ENCODE data around the gene HAUS8. TPM values are rescaled to one million over a fixed set of nuclear protein-coding genes. Genes with fewer than 3 reads are reported as not detected.

Gene HAUS8
- total RNA-seq, 1 experiment from 2014 or later: 30.6 TPM

DNA sequence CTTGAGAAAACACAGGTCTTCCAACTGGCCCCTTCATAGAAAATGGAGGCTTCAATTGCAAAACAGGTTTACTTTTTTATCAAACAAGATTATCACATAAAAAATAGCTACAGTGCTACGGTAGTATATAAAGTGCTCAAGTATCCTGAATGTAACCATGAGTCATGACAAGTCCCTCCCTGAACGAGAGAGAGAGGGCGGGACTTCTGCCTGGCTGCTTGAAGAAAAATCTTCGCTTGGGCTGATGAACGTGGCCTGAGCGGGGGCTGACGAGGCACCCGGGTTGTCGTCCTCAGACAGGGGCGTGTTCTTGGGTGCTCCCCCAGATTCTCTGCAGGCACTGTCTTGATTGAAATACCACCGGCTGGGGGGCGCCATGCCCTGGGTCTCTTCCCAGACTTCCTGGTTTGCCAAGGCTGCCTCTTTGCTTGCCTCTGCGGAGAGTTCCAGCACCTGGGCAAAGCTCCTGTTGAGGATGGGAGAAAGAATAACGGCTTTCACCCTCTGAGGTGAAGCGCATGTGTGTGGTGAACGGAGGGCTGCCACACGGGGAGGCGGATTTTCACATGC is 25.5 kb downstream of the HAUS8 start:
- TF ChIP-seq, protein P1, sequence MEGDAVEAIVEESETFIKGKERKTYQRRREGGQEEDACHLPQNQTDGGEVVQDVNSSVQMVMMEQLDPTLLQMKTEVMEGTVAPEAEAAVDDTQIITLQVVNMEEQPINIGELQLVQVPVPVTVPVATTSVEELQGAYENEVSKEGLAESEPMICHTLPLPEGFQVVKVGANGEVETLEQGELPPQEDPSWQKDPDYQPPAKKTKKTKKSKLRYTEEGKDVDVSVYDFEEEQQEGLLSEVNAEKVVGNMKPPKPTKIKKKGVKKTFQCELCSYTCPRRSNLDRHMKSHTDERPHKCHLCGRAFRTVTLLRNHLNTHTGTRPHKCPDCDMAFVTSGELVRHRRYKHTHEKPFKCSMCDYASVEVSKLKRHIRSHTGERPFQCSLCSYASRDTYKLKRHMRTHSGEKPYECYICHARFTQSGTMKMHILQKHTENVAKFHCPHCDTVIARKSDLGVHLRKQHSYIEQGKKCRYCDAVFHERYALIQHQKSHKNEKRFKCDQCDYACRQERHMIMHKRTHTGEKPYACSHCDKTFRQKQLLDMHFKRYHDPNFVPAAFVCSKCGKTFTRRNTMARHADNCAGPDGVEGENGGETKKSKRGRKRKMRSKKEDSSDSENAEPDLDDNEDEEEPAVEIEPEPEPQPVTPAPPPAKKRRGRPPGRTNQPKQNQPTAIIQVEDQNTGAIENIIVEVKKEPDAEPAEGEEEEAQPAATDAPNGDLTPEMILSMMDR (IDR thresholded peaks at IDR 0.05; ENCODE audit: insufficient read depth in 1 of 2, low read depth in 1 of 2, low read length in 1 of 2, severe bottlenecking in 1 of 2, unreplicated experiment in 1 of 2): no peak
- intact Hi-C loops (cut with micrococcal nuclease; ENCODE audit: unreplicated experiment): no loop called here
- POLR2A ChIA-PET: no interaction called here

GRCh38 chr19:17048885-17049453 is 26.3 kb downstream of the HAUS8 start:
- intact Hi-C loops (cut with micrococcal nuclease; ENCODE audit: unreplicated experiment): no loop called here
- no TSS peak for BruUV-seq (replicated peaks)
- H3K4me3 Mint-ChIP-seq (ENCODE audit: unreplicated experiment): no peak overlapping the region
- Histone ChIP-seq H3K9me3 (no peaks in the 10 kb centered on the region), H3K36me3 (ENCODE audit: control insufficient read depth, insufficient read depth, low read length) (no peaks in the 10 kb centered on the region; the same call in 1 of the 2 replicates), H3K4me1 (no peaks in the 10 kb centered on the region), H3K4me3 (ENCODE audit: low read depth, low read length) (no peak overlapping the region), H3K27me3 (replicated peaks; ENCODE audit: control insufficient read depth, insufficient read depth, low read length) (no peaks in the 10 kb centered on the region)
- H3K4me1 Mint-ChIP-seq (ENCODE audit: low read depth, unreplicated experiment): no peaks in the 10 kb centered on the region
- ChIA-PET POLR2A (no interaction called here), CTCF (no interaction called here)
- H3K27ac Mint-ChIP-seq (ENCODE audit: unreplicated experiment): no peak overlapping the region
- DNase-seq: no peak
- peaks cover 41% of the 10 kb centered on the region for H3K36me3 Mint-ChIP-seq (ENCODE audit: insufficient read depth, unreplicated experiment)
- H3K9me3 Mint-ChIP-seq (ENCODE audit: unreplicated experiment): no peaks in the 10 kb centered on the region
- H3K27me3 Mint-ChIP-seq (ENCODE audit: insufficient read depth, unreplicated experiment): no peaks in the 10 kb centered on the region
- TF ChIP-seq, protein P1 (IDR thresholded peaks at IDR 0.05; ENCODE audit: insufficient read depth in 1 of 2, low read depth in 1 of 2, low read length in 1 of 2, severe bottlenecking in 1 of 2, unreplicated experiment in 1 of 2): no peak

More for the DNA sequence above, 25.5 kb downstream of the HAUS8 start:
- Histone ChIP-seq H3K4me1 (no peaks in the 10 kb centered on the region), H3K9me3 (no peaks in the 10 kb centered on the region), H3K36me3 (ENCODE audit: control insufficient read depth, insufficient read depth, low read length) (no peaks in the 10 kb centered on the region; the same call in 1 of the 2 replicates), H3K4me3 (ENCODE audit: low read depth, low read length) (no peak overlapping the region), H3K27me3 (replicated peaks; ENCODE audit: control insufficient read depth, insufficient read depth, low read length) (no peaks in the 10 kb centered on the region)
- Mint-ChIP-seq H3K36me3 (ENCODE audit: insufficient read depth, unreplicated experiment) (peaks cover 41% of the 10 kb centered on the region), H3K27me3 (ENCODE audit: insufficient read depth, unreplicated experiment) (no peaks in the 10 kb centered on the region), H3K27ac (ENCODE audit: unreplicated experiment) (no peak overlapping the region), H3K9me3 (ENCODE audit: unreplicated experiment) (no peaks in the 10 kb centered on the region), H3K4me3 (ENCODE audit: unreplicated experiment) (no peak overlapping the region), H3K4me1 (ENCODE audit: low read depth, unreplicated experiment) (no peaks in the 10 kb centered on the region)
- no TSS peak for BruUV-seq (replicated peaks)
- no peak for DNase-seq
- CTCF ChIA-PET: interaction anchor here (0.6 kb wide), 1 partner anchor 205 kb away, joined by 3 read pairs; no protein-coding TSS in a partner anchor

DNA sequence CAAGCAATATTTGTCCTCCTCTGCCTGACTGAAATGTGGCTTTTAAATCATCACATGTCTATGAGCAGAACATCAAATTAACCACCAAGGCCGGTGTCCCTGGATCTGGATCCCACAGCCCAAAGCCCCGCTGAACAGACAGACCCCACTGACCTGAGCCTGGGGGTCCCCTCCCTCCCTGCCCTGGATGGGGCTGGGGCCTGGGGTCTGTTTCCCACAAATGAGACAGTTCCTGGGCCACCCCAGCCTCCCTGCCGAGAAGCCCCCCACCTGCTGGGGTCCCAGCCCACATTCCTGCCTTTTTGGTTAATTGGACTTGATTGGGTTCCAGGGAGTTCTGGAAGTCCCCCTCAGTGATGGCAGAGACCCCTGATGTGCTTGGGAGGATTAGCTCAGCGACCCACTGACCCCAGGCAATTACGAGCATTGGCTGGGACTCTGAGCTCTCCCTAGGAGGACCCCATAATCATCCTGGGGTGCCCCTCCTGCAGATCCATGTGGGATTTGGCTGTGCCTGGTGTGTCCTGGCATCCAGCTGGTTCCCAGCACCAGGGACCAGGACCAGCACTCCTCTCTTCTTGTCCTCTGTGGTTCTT is 29.2 kb downstream of the HAUS8 start:
- Histone ChIP-seq H3K4me1 (no peaks in the 10 kb centered on the region), H3K9me3 (no peaks in the 10 kb centered on the region), H3K4me3 (ENCODE audit: low read depth, low read length) (no peak overlapping the region), H3K36me3 (ENCODE audit: control insufficient read depth, insufficient read depth, low read length) (no peaks in the 10 kb centered on the region; the same call in 1 of the 2 replicates), H3K27me3 (replicated peaks; ENCODE audit: control insufficient read depth, insufficient read depth, low read length) (no peaks in the 10 kb centered on the region)
- Mint-ChIP-seq H3K9me3 (ENCODE audit: unreplicated experiment) (no peaks in the 10 kb centered on the region), H3K36me3 (ENCODE audit: insufficient read depth, unreplicated experiment) (peaks cover 19% of the 10 kb centered on the region), H3K4me3 (ENCODE audit: unreplicated experiment) (no peak overlapping the region), H3K27ac (ENCODE audit: unreplicated experiment) (no peak overlapping the region), H3K27me3 (ENCODE audit: insufficient read depth, unreplicated experiment) (no peaks in the 10 kb centered on the region), H3K4me1 (ENCODE audit: low read depth, unreplicated experiment) (no peaks in the 10 kb centered on the region)
- CTCF ChIA-PET: no interaction called here
- POLR2A ChIA-PET: no interaction called here
- DNase-seq: no peak
- intact Hi-C loops (cut with micrococcal nuclease; ENCODE audit: unreplicated experiment): no loop called here
- BruUV-seq (replicated peaks): no TSS peak
- TF ChIP-seq, protein P1 (IDR thresholded peaks at IDR 0.05; ENCODE audit: insufficient read depth in 1 of 2, low read depth in 1 of 2, low read length in 1 of 2, severe bottlenecking in 1 of 2, unreplicated experiment in 1 of 2): no peak
